Measurements from ENCODE around the gene CREBZF. TPM values are rescaled to one million over a fixed set of nuclear protein-coding genes. Genes with fewer than 3 reads are reported as not detected.

Gene CREBZF
- 10 to 100 TPM; 58.8 to 93.6 (median 86.5) TPM for total RNA-seq
- total RNA-seq (2013): 95.7 TPM
- 78.3 to 392 (median 143) reads per million in 29 experiments for total RNA-seq

GRCh38 chr11:85664615-85665481, at the start of gene CREBZF:
TSS of gene CREBZF (minus strand) at chr11:85665129. CDS start at chr11:85664875, 254 bp downstream.
- ATAC-seq (replicated peaks in 1 of 4) (peak; percentile 76 to 80 (median 78)), DNase-seq (peak; percentile 80 to 94 (median 88))
- Mint-ChIP-seq H3K9me3 (no peaks in the 10 kb centered on the region), H3K27ac (peak within 1 kb of the TSS; percentile 99), H3K36me3 (peaks cover 21% of the 10 kb centered on the region), H3K27me3 (no peaks in the 10 kb centered on the region), H3K4me3 (peak within 1 kb of the TSS; percentile 98 to 100 (median 100)), H3K4me1 (peaks cover 39 to 48% (median 43%) of the 10 kb centered on the region in 3 donors)
- ChIA-PET POLR2A (interaction anchor here (0.6 to 4.9 kb wide), 7 partner anchors 16 to 638 kb away, joined by 3 to 36 read pairs (median 3); partner anchors contain the start of genes TMEM126B (in 2 of the 2) and TMEM126A (in 1 of the 2)), CTCF (interaction anchor here in 1 of 2 donors (0.5 to 1.1 kb wide), 5 partner anchors 15 to 355 kb away, joined by 3 to 4 read pairs (median 3); partner anchors contain the start of gene TMEM126A)
- peaks cover 0 to 8% of the 10 kb centered on the region in 2 donors for H3K36me3 ChIP-seq (ENCODE audit: control insufficient read depth in 2 of 2, extremely low read depth in 1 of 2, insufficient read depth in 1 of 2, low read length in 1 of 2)
- no peaks in the 10 kb centered on the region for H3K27me3 ChIP-seq (replicated peaks in 1 of 2; ENCODE audit: control insufficient read depth in 2 of 2, extremely low read depth in 1 of 2, insufficient read depth in 2 of 2, low read length in 1 of 2)
- peak within 1 kb of the TSS; percentile 99 for H3K27ac ChIP-seq (ENCODE audit: low read length)
- no peaks in the 10 kb centered on the region for H3K9me3 ChIP-seq
- peak within 1 kb of the TSS; percentile 81 to 99 for H3K4me3 ChIP-seq (ENCODE audit: control insufficient read depth in 1 of 2, extremely low read depth in 1 of 2, low read length in 1 of 2)
- under 1% methylated on average over 59 of the region's 67 CpGs for WGBS (ENCODE audit: insufficient coverage)
- H3K4me1 ChIP-seq (ENCODE audit: control insufficient read depth in 1 of 2, extremely low read depth in 1 of 2, insufficient read depth in 2 of 2, low read length in 2 of 2): peaks cover 8 to 29% of the 10 kb centered on the region in 2 experiments

GRCh38 chr11:85712953-85713352, 48.0 kb upstream of the CREBZF start:
- WGBS (ENCODE audit: insufficient coverage): 95% methylated on average over 2 of the region's 3 CpGs
- Mint-ChIP-seq H3K4me1 (peaks cover 0 to 7% (median 3%) of the 10 kb centered on the region in 3 donors), H3K36me3 (peaks cover 15% of the 10 kb centered on the region), H3K4me3 (no peak overlapping the region), H3K27me3 (no peaks in the 10 kb centered on the region), H3K9me3 (no peaks in the 10 kb centered on the region), H3K27ac (no peak overlapping the region)
- Histone ChIP-seq H3K27ac (ENCODE audit: low read length) (no peak overlapping the region), H3K4me1 (ENCODE audit: control insufficient read depth in 1 of 2, extremely low read depth in 1 of 2, insufficient read depth in 2 of 2, low read length in 2 of 2) (no peaks in the 10 kb centered on the region), H3K36me3 (ENCODE audit: control insufficient read depth in 2 of 2, extremely low read depth in 1 of 2, insufficient read depth in 1 of 2, low read length in 1 of 2) (no peaks in the 10 kb centered on the region), H3K4me3 (ENCODE audit: control insufficient read depth in 1 of 2, extremely low read depth in 1 of 2, low read length in 1 of 2) (no peak overlapping the region), H3K27me3 (replicated peaks in 1 of 2; ENCODE audit: control insufficient read depth in 2 of 2, extremely low read depth in 1 of 2, insufficient read depth in 2 of 2, low read length in 1 of 2) (no peaks in the 10 kb centered on the region), H3K9me3 (no peaks in the 10 kb centered on the region)
- POLR2A ChIA-PET: interaction anchor here (0.5 to 0.7 kb wide), 2 partner anchors 12 to 32 kb away, joined by 3 to 7 read pairs; no protein-coding TSS in a partner anchor
- CTCF ChIA-PET: interaction anchor here (0.6 to 0.9 kb wide), 2 partner anchors 24 to 112 kb away, joined by 5 to 7 read pairs; no protein-coding TSS in a partner anchor
- DNase-seq (no peak), ATAC-seq (replicated peaks in 1 of 4) (no peak)

- no CpG with 5 or more reads among the region's 5 CpGs for WGBS (ENCODE audit: insufficient coverage)
- no peak overlapping the region for H3K4me3 Mint-ChIP-seq
- ChIA-PET POLR2A (no interaction called here), CTCF (no interaction called here)
- peaks cover 0 to 7% (median 2%) of the 10 kb centered on the region in 3 donors for H3K4me1 Mint-ChIP-seq
- H3K27ac Mint-ChIP-seq: no peak overlapping the region
- Histone ChIP-seq H3K27me3 (replicated peaks in 1 of 2; ENCODE audit: control insufficient read depth in 2 of 2, extremely low read depth in 1 of 2, insufficient read depth in 2 of 2, low read length in 1 of 2) (no peaks in the 10 kb centered on the region), H3K4me1 (ENCODE audit: control insufficient read depth in 1 of 2, extremely low read depth in 1 of 2, insufficient read depth in 2 of 2, low read length in 2 of 2) (no peaks in the 10 kb centered on the region), H3K27ac (ENCODE audit: low read length) (no peak overlapping the region), H3K4me3 (ENCODE audit: control insufficient read depth in 1 of 2, extremely low read depth in 1 of 2, low read length in 1 of 2) (no peak overlapping the region), H3K36me3 (ENCODE audit: control insufficient read depth in 2 of 2, extremely low read depth in 1 of 2, insufficient read depth in 1 of 2, low read length in 1 of 2) (no peaks in the 10 kb centered on the region), H3K9me3 (no peaks in the 10 kb centered on the region)
- no peak for DNase-seq
- no peak for ATAC-seq (replicated peaks in 1 of 4)
- H3K27me3 Mint-ChIP-seq: no peaks in the 10 kb centered on the region
- peaks cover 27% of the 10 kb centered on the region for H3K36me3 Mint-ChIP-seq
- H3K9me3 Mint-ChIP-seq: no peaks in the 10 kb centered on the region
Observed at GRCh38 chr11:85710917-85711316, 46.0 kb upstream of the CREBZF start.

- no peak for ATAC-seq (replicated peaks in 1 of 4)
Observed at GRCh38 chr11:85709941-85710702, 45.2 kb upstream of the CREBZF start.

GRCh38 chr11:85705800-85706199, 40.9 kb upstream of the CREBZF start:
- Mint-ChIP-seq H3K4me1 (peaks cover 4 to 8% (median 5%) of the 10 kb centered on the region in 3 donors), H3K27me3 (no peaks in the 10 kb centered on the region), H3K9me3 (no peaks in the 10 kb centered on the region), H3K4me3 (no peak overlapping the region), H3K27ac (no peak overlapping the region), H3K36me3 (peaks cover 30% of the 10 kb centered on the region)
- ChIA-PET CTCF (no interaction called here), POLR2A (no interaction called here)
- no peak overlapping the region for H3K4me3 ChIP-seq (ENCODE audit: control insufficient read depth in 1 of 2, extremely low read depth in 1 of 2, low read length in 1 of 2)
- peaks cover 0 to under 1% of the 10 kb centered on the region in 2 experiments for H3K4me1 ChIP-seq (ENCODE audit: control insufficient read depth in 1 of 2, extremely low read depth in 1 of 2, insufficient read depth in 2 of 2, low read length in 2 of 2)
- no peaks in the 10 kb centered on the region for H3K36me3 ChIP-seq (ENCODE audit: control insufficient read depth in 2 of 2, extremely low read depth in 1 of 2, insufficient read depth in 1 of 2, low read length in 1 of 2)
- ATAC-seq (replicated peaks in 1 of 4): no peak
- no peak overlapping the region for H3K27ac ChIP-seq (ENCODE audit: low read length)
- H3K27me3 ChIP-seq (replicated peaks in 1 of 2; ENCODE audit: control insufficient read depth in 2 of 2, extremely low read depth in 1 of 2, insufficient read depth in 2 of 2, low read length in 1 of 2): no peaks in the 10 kb centered on the region
- DNase-seq: no peak
- H3K9me3 ChIP-seq: no peaks in the 10 kb centered on the region

More at GRCh38 chr11:85709941-85710702, 45.2 kb upstream of the CREBZF start:
- H3K9me3 Mint-ChIP-seq: no peaks in the 10 kb centered on the region
- H3K36me3 Mint-ChIP-seq: peaks cover 30% of the 10 kb centered on the region
- H3K4me3 Mint-ChIP-seq: no peak overlapping the region
- H3K27ac Mint-ChIP-seq: no peak overlapping the region
- no peaks in the 10 kb centered on the region for H3K27me3 ChIP-seq (replicated peaks in 1 of 2; ENCODE audit: control insufficient read depth in 2 of 2, extremely low read depth in 1 of 2, insufficient read depth in 2 of 2, low read length in 1 of 2)
- H3K9me3 ChIP-seq: no peaks in the 10 kb centered on the region
- CTCF ChIA-PET: no interaction called here
- WGBS (ENCODE audit: insufficient coverage): no CpG with 5 or more reads among the region's 5 CpGs
- POLR2A ChIA-PET: no interaction called here
- no peak overlapping the region for H3K27ac ChIP-seq (ENCODE audit: low read length)
- H3K36me3 ChIP-seq (ENCODE audit: control insufficient read depth in 2 of 2, extremely low read depth in 1 of 2, insufficient read depth in 1 of 2, low read length in 1 of 2): no peaks in the 10 kb centered on the region
- H3K27me3 Mint-ChIP-seq: no peaks in the 10 kb centered on the region
- H3K4me1 Mint-ChIP-seq: peaks cover 0 to 7% (median 2%) of the 10 kb centered on the region in 3 donors
- no peak for DNase-seq
- no peaks in the 10 kb centered on the region for H3K4me1 ChIP-seq (ENCODE audit: control insufficient read depth in 1 of 2, extremely low read depth in 1 of 2, insufficient read depth in 2 of 2, low read length in 2 of 2)
- no peak overlapping the region for H3K4me3 ChIP-seq (ENCODE audit: control insufficient read depth in 1 of 2, extremely low read depth in 1 of 2, low read length in 1 of 2)

- H3K27me3 ChIP-seq (replicated peaks in 1 of 2; ENCODE audit: control insufficient read depth in 2 of 2, extremely low read depth in 1 of 2, insufficient read depth in 2 of 2, low read length in 1 of 2): no peaks in the 10 kb centered on the region
- H3K4me1 Mint-ChIP-seq: peaks cover 13 to 16% (median 13%) of the 10 kb centered on the region in 3 donors
- CTCF ChIA-PET: no interaction called here
- no peaks in the 10 kb centered on the region for H3K9me3 Mint-ChIP-seq
- no peaks in the 10 kb centered on the region for H3K27me3 Mint-ChIP-seq
- no peak overlapping the region for H3K27ac Mint-ChIP-seq
- no peaks in the 10 kb centered on the region for H3K36me3 ChIP-seq (ENCODE audit: control insufficient read depth in 2 of 2, extremely low read depth in 1 of 2, insufficient read depth in 1 of 2, low read length in 1 of 2)
- DNase-seq: no peak
- H3K4me3 ChIP-seq (ENCODE audit: control insufficient read depth in 1 of 2, extremely low read depth in 1 of 2, low read length in 1 of 2): no peak overlapping the region
- ATAC-seq (replicated peaks in 1 of 4): no peak
- no peak overlapping the region for H3K27ac ChIP-seq (ENCODE audit: low read length)
- peaks cover 30% of the 10 kb centered on the region for H3K36me3 Mint-ChIP-seq
- no peaks in the 10 kb centered on the region for H3K9me3 ChIP-seq
- no CpG with 5 or more reads among the region's 3 CpGs for WGBS (ENCODE audit: insufficient coverage)
- H3K4me1 ChIP-seq (ENCODE audit: control insufficient read depth in 1 of 2, extremely low read depth in 1 of 2, insufficient read depth in 2 of 2, low read length in 2 of 2): peaks cover 0 to 9% of the 10 kb centered on the region in 2 experiments
- no peak overlapping the region for H3K4me3 Mint-ChIP-seq
- POLR2A ChIA-PET: no interaction called here
Observed at GRCh38 chr11:85704967-85705366, 40.0 kb upstream of the CREBZF start.
